Neural cell (in vitro differentiated cells): ENCODE measurements around the gene PROC. TPM values are rescaled to one million over a fixed set of nuclear protein-coding genes. Genes with fewer than 3 reads are reported as not detected.

ENCODE experiments used
- H2AFZ ChIP-seq: fragments of 200-600, 300-800 bp; sonication (generic), shearing (Covaris generic); 2 replicates; pipeline ENCODE4 v1.6.0; 2014; ENCODE audit warnings: low read depth, mild to moderate bottlenecking, antibody characterized with exemption, low read length, moderate library complexity
- H3F3A ChIP-seq: fragments of 200-600 bp; shearing (Covaris generic); 2 replicates; pipeline ENCODE4 v1.6.1; 2016; ENCODE audit warnings: mild to moderate bottlenecking, moderate library complexity, mixed read lengths, antibody characterized with exemption, low read length; ENCODE audit not compliant: insufficient read depth, poor library complexity, severe bottlenecking
- H3K27ac ChIP-seq: fragments of 200-600, 300-800 bp; sonication (generic), shearing (Covaris generic); 2 replicates; pipeline ENCODE4 v1.5.1; 2014; ENCODE audit warnings: mild to moderate bottlenecking, low read length, moderate library complexity
- H3K27me3 ChIP-seq: fragments of 300-800, 200-600 bp; sonication (generic), shearing (Covaris generic); 2 replicates; pipeline ENCODE4 v1.6.0; 2014; ENCODE audit warnings: mild to moderate bottlenecking, low read depth, low read length, moderate library complexity; ENCODE audit not compliant: insufficient read depth
- H3K36me3 ChIP-seq: fragments of 300-800, 200-600 bp; sonication (generic), shearing (Covaris generic); 2 replicates; pipeline ENCODE4 v1.5.1; 2014; ENCODE audit warnings: mild to moderate bottlenecking, antibody characterized with exemption, low read length, moderate library complexity; ENCODE audit not compliant: insufficient read depth
- H3K4me2 ChIP-seq: fragments of 300-800, 200-600 bp; sonication (generic), shearing (Covaris generic); 2 replicates; pipeline ENCODE4 v1.6.0; 2014; ENCODE audit warnings: mild to moderate bottlenecking, low read length
- H3K4me3 ChIP-seq: fragments of 300-800, 200-600 bp; sonication (generic), shearing (Covaris generic); 2 replicates; pipeline ENCODE4 v1.5.1; 2014; ENCODE audit warnings: mild to moderate bottlenecking, low read length, moderate library complexity
- H3K79me2 ChIP-seq: fragments of 200-600 bp; shearing (Covaris generic); replicated peaks from 2 replicates; pipeline ENCODE4 v1.6.0; 2014; ENCODE audit warnings: mild to moderate bottlenecking, low read length, moderate library complexity; ENCODE audit not compliant: insufficient read depth
- H3K9ac ChIP-seq: fragments of 300-800, 200-600 bp; sonication (generic), shearing (Covaris generic); 2 replicates; pipeline ENCODE4 v1.6.1; 2016; ENCODE audit warnings: mild to moderate bottlenecking, low read length, mixed read lengths
- H3K9me2 ChIP-seq: fragments of 200-600 bp; shearing (Covaris generic); 2 replicates; pipeline ENCODE4 v1.6.1; 2016; ENCODE audit warnings: mild to moderate bottlenecking, low read length, mixed read lengths; ENCODE audit not compliant: insufficient read depth
- H3K9me3 ChIP-seq: fragments of 200-600, 300-800 bp; sonication (generic), shearing (Covaris generic); 2 replicates; pipeline ENCODE4 v1.6.1; 2016; ENCODE audit warnings: mild to moderate bottlenecking, mixed run types, low read length, moderate library complexity, mixed read lengths
- H4K20me1 ChIP-seq: fragments of 200-600 bp; shearing (Covaris generic); 2 replicates; pipeline ENCODE4 v1.6.1; 2016; ENCODE audit warnings: mild to moderate bottlenecking, mixed run types; ENCODE audit not compliant: insufficient read depth
- EP300 ChIP-seq: fragments of 450-650 bp; conservative IDR thresholded peaks from 2 replicates; pipeline ENCODE4 v1.6.1; 2014; ENCODE audit warnings: antibody characterized with exemption, mild to moderate bottlenecking, moderate library complexity; ENCODE audit not compliant: poor library complexity, severe bottlenecking
- EZH2 ChIP-seq: fragments of 200-600, 300-800 bp; shearing (Covaris generic), sonication (generic); IDR thresholded peaks from 2 replicates; pipeline ENCODE4 v1.6.1; 2014; ENCODE audit warnings: antibody characterized with exemption, low read length, borderline replicate concordance, mild to moderate bottlenecking; ENCODE audit not compliant: insufficient read depth, poor library complexity, severe bottlenecking
- MXI1 ChIP-seq: fragments of 450-650 bp; conservative IDR thresholded peaks from 2 replicates; pipeline ENCODE4 v1.6.1; 2014; ENCODE audit warnings: antibody characterized with exemption, mild to moderate bottlenecking; ENCODE audit not compliant: poor library complexity, severe bottlenecking
- POLR2AphosphoS5 ChIP-seq: IDR thresholded peaks from 2 replicates; pipeline ENCODE4 v1.6.1; 2012
- RAD21 ChIP-seq: fragments of 450-650 bp; conservative IDR thresholded peaks from 2 replicates; pipeline ENCODE4 v1.6.1; 2014; ENCODE audit warnings: antibody characterized with exemption, mild to moderate bottlenecking, moderate library complexity
- SMC3 ChIP-seq: fragments of 450-650 bp; conservative IDR thresholded peaks from 2 replicates; pipeline ENCODE4 v1.6.1; 2014; ENCODE audit warnings: antibody characterized with exemption, mild to moderate bottlenecking, moderate library complexity; ENCODE audit not compliant: poor library complexity
- TAF1 ChIP-seq: IDR thresholded peaks from 2 replicates; pipeline ENCODE4 v1.6.1; 2012; ENCODE audit warnings: low read depth
- polyA plus RNA-seq: library from polyadenylated mRNA; depleted of rRNA; stranded (reverse); fragments of >200 nt; gene quantifications from 2 replicates; pipeline ENCODE4 v1.2.3, GENCODE V29; 2014
- TF ChIP-seq, protein P1 (sequence below): IDR thresholded peaks from 2 replicates; pipeline ENCODE4 v1.6.1; 2012; ENCODE audit warnings: borderline replicate concordance
- TF ChIP-seq, protein P2 (sequence below): fragments of 450-650 bp; IDR thresholded peaks from 2 replicates; pipeline ENCODE4 v1.5.1; 2014; ENCODE audit warnings: antibody characterized with exemption, mild to moderate bottlenecking, moderate library complexity; ENCODE audit not compliant: poor library complexity, severe bottlenecking

Gene PROC
- polyA plus RNA-seq, 1 donor from 2014 or later, result 0.33 TPM

DNA sequence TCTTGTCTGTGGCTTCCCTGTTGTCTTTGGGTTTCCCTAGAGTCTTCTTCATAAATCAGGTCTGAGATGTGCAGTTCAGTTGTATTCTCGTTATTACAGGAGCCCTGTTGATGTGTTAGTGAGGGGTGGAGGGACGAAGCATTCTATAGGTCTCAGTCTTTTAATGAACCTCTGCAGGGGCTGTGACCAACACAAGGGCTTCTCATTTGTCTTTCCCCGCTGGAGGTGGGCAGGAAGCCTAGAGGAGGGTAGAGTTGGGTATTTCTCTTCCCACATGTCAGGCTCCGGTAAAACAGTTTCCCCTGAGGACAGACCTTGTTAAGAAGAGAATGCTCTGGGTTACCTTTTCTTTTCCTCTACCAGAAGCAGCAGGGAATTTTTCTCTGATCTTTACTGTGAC is 31.2 kb downstream of the PROC start:
- no peak overlapping the region for H3K4me2 ChIP-seq
- no peaks in the 10 kb centered on the region for H3K9me2 ChIP-seq
- no peak overlapping the region for H3K27ac ChIP-seq

DNA sequence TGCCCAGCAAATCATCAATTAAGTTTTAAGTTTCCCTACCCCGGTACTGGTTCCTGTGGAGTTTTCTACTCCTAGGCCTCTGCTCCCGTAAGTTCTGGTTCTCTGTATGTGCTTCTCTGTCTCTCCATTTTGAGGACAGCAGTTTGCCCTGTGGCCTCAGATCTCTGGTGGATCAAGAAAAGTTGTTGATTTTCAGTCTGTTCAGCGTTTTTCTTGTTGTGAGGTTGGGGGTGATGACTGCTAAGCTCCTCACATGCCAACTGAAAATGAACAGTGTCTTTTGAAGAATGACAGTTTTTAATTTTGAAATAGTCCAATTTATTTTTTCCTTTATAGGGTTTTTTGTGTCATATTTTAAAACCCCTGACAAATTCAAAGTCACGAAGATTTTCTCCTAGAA is 31.7 kb downstream of the PROC start:
- Histone ChIP-seq H3K9ac (no peak overlapping the region), H3K27me3 (no peaks in the 10 kb centered on the region), H3K9me3 (no peaks in the 10 kb centered on the region), H3K9me2 (no peaks in the 10 kb centered on the region), H3K36me3 (no peaks in the 10 kb centered on the region), H2AFZ (no peak overlapping the region), H4K20me1 (no peaks in the 10 kb centered on the region), H3K79me2 (no peaks in the 10 kb centered on the region), H3F3A (no peaks in the 10 kb centered on the region), H3K4me2 (no peak overlapping the region), H3K27ac (no peak overlapping the region), H3K4me3 (no peak overlapping the region)
- TF ChIP-seq RAD21, result no peak

More for the DNA sequence above, 31.2 kb downstream of the PROC start:
- TF ChIP-seq, protein P1, sequence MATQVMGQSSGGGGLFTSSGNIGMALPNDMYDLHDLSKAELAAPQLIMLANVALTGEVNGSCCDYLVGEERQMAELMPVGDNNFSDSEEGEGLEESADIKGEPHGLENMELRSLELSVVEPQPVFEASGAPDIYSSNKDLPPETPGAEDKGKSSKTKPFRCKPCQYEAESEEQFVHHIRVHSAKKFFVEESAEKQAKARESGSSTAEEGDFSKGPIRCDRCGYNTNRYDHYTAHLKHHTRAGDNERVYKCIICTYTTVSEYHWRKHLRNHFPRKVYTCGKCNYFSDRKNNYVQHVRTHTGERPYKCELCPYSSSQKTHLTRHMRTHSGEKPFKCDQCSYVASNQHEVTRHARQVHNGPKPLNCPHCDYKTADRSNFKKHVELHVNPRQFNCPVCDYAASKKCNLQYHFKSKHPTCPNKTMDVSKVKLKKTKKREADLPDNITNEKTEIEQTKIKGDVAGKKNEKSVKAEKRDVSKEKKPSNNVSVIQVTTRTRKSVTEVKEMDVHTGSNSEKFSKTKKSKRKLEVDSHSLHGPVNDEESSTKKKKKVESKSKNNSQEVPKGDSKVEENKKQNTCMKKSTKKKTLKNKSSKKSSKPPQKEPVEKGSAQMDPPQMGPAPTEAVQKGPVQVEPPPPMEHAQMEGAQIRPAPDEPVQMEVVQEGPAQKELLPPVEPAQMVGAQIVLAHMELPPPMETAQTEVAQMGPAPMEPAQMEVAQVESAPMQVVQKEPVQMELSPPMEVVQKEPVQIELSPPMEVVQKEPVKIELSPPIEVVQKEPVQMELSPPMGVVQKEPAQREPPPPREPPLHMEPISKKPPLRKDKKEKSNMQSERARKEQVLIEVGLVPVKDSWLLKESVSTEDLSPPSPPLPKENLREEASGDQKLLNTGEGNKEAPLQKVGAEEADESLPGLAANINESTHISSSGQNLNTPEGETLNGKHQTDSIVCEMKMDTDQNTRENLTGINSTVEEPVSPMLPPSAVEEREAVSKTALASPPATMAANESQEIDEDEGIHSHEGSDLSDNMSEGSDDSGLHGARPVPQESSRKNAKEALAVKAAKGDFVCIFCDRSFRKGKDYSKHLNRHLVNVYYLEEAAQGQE, result no peak
- TF ChIP-seq, protein P2, sequence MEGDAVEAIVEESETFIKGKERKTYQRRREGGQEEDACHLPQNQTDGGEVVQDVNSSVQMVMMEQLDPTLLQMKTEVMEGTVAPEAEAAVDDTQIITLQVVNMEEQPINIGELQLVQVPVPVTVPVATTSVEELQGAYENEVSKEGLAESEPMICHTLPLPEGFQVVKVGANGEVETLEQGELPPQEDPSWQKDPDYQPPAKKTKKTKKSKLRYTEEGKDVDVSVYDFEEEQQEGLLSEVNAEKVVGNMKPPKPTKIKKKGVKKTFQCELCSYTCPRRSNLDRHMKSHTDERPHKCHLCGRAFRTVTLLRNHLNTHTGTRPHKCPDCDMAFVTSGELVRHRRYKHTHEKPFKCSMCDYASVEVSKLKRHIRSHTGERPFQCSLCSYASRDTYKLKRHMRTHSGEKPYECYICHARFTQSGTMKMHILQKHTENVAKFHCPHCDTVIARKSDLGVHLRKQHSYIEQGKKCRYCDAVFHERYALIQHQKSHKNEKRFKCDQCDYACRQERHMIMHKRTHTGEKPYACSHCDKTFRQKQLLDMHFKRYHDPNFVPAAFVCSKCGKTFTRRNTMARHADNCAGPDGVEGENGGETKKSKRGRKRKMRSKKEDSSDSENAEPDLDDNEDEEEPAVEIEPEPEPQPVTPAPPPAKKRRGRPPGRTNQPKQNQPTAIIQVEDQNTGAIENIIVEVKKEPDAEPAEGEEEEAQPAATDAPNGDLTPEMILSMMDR, result no peak
- H3K27me3 ChIP-seq, result no peaks in the 10 kb centered on the region
- H2AFZ ChIP-seq, result no peak overlapping the region
- no peaks in the 10 kb centered on the region for H3K36me3 ChIP-seq
- no peaks in the 10 kb centered on the region for H3K79me2 ChIP-seq
- no peak overlapping the region for H3K4me3 ChIP-seq
- no peaks in the 10 kb centered on the region for H3F3A ChIP-seq
- H3K9me3 ChIP-seq, result no peaks in the 10 kb centered on the region
- no peak overlapping the region for H3K9ac ChIP-seq
- H4K20me1 ChIP-seq, result no peaks in the 10 kb centered on the region

DNA sequence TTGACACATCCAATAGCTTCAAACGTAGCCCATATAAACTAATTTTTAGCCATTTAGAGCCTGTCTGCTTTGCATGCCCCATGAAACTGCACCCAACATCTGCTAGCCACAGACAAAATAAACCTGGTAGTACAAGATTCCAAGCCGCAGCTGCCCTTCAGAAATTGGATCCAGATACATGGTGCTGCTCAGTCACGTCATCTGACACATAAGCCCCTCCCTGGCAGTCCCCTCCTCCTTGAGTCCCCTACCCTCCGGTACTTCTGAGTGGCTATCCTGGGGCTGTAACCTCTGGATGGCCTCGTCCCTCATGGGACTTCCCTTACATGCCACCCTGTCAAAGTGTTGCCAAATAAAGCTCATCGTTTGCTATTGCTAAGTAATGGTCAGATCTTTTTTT is 33.8 kb downstream of the PROC start:
- Histone ChIP-seq H3K36me3 (no peaks in the 10 kb centered on the region), H3K27ac (no peak overlapping the region), H3K9me2 (no peaks in the 10 kb centered on the region), H3K79me2 (no peaks in the 10 kb centered on the region), H3K9ac (no peak overlapping the region), H3K9me3 (no peaks in the 10 kb centered on the region), H3K4me2 (no peak overlapping the region), H3K27me3 (no peaks in the 10 kb centered on the region), H3K4me3 (no peak overlapping the region), H3F3A (no peaks in the 10 kb centered on the region), H4K20me1 (no peaks in the 10 kb centered on the region), H2AFZ (no peak overlapping the region)
- TF ChIP-seq EZH2, result no peak
- TF ChIP-seq, protein P2, result no peak
- TF ChIP-seq, protein P1, result no peak
- no peak for TF ChIP-seq EP300
- no peak for TF ChIP-seq SMC3
- no peak for TF ChIP-seq TAF1
- TF ChIP-seq POLR2AphosphoS5, result no peak
- no peak for TF ChIP-seq RAD21
- no peak for TF ChIP-seq MXI1
